Heart left ventricle (tissue), 13 donors: Measurements from ENCODE around the gene RHPN2.
"Not testable (repeated sequence)": the region's sequence is repeated elsewhere in the genome, so short reads cannot be mapped to it uniquely, and the experiment has no call there.

Experiments
- POLR2A ChIP-seq, 2 donors: fragments of 450-650 bp; IDR thresholded peaks; one replicate each; pipeline ENCODE4 v1.6.1; 2017; ENCODE audit warnings: antibody characterized with exemption in 2 of 2, mild to moderate bottlenecking in 2 of 2, moderate library complexity in 2 of 2
- TF ChIP-seq, protein P1 (sequence below), 12 donors: fragments of 200-600 bp; sonication (generic) in 4 of 12; IDR thresholded peaks; one replicate each; pipeline versions ENCODE4 v1.5.0 to v1.8.0; 2018 to 2022; ENCODE audit warnings: antibody characterized with exemption in 12 of 12, mild to moderate bottlenecking in 5 of 12
- donor health status: ischemic (EF 13 %, LVEDD 7.1; RV severe dilation, severe dysfunction).
- donor health status: DM: no; HTN: yes; CAD: no.
- donor health status: DM: no; HTN: no; CAD: no.
- donor health status: ischemic (EF 25% LVEDD 6.9; RV normal size, moderate dysfunction).
- donor health status: ischemic (EF 25% LVEDD 5.7; RV mildly dilated, moderate dysfunction).
- donor health status: ischemic (EF 35%, LVEDD 5.7; RV mildly dilated, moderate dysfunction).
- donor health status: nonischemic (EF 11% LVEDD 7.7; RV severe dilation, severe dysfunction).
- donor health status: DM: yes; HTN: yes; CAD: no.
- donor health status: PGD.
- donor health status: ischemic (EF 29% LVEDD 5.4; RV normal size, mild dysfunction).
- donor health status: nonischemic (EF 23%, LVEDD 6.1; RV moderate dilation, normal function).

GRCh38 chr19:32977813-32978212 is 86.9 kb downstream of the RHPN2 start:
- TF ChIP-seq, protein P1, sequence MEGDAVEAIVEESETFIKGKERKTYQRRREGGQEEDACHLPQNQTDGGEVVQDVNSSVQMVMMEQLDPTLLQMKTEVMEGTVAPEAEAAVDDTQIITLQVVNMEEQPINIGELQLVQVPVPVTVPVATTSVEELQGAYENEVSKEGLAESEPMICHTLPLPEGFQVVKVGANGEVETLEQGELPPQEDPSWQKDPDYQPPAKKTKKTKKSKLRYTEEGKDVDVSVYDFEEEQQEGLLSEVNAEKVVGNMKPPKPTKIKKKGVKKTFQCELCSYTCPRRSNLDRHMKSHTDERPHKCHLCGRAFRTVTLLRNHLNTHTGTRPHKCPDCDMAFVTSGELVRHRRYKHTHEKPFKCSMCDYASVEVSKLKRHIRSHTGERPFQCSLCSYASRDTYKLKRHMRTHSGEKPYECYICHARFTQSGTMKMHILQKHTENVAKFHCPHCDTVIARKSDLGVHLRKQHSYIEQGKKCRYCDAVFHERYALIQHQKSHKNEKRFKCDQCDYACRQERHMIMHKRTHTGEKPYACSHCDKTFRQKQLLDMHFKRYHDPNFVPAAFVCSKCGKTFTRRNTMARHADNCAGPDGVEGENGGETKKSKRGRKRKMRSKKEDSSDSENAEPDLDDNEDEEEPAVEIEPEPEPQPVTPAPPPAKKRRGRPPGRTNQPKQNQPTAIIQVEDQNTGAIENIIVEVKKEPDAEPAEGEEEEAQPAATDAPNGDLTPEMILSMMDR (IDR thresholded peaks at IDR 0.05) = not testable (repeated sequence)
- TF ChIP-seq POLR2A (IDR thresholded peaks at IDR 0.05) = not testable (repeated sequence)
